ENCODE measurements around the gene GREB1.

DNA sequence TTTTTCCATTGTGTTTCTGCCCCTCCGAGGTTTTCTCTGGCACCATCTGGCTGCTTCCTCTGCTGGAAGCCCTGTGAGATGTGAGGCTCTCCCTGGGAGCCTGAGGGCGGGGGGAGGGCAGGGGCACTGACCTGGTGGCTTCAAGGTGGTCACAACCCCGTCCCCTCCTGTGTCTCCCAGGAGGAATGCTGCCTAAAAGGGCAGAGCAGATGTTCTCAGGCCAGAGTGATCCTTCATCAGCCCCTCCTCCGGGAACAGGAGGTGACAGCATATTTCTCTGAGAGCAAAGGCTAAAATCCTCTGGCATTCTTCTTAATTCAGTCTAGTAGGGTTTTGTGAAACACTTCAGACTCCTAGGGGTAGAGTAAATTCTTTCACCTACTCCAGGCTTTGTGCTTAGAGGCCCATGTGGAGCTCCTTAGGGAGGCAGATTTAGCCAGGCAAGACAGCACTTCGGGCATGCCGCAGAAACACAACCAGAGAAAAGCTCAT, 18.3 kb upstream of the GREB1 start:
- TF ChIP-seq EZH2 (IDR thresholded peaks at IDR 0.05; ENCODE audit: low read depth, unreplicated experiment), result no peak
- TF ChIP-seq, protein P1, sequence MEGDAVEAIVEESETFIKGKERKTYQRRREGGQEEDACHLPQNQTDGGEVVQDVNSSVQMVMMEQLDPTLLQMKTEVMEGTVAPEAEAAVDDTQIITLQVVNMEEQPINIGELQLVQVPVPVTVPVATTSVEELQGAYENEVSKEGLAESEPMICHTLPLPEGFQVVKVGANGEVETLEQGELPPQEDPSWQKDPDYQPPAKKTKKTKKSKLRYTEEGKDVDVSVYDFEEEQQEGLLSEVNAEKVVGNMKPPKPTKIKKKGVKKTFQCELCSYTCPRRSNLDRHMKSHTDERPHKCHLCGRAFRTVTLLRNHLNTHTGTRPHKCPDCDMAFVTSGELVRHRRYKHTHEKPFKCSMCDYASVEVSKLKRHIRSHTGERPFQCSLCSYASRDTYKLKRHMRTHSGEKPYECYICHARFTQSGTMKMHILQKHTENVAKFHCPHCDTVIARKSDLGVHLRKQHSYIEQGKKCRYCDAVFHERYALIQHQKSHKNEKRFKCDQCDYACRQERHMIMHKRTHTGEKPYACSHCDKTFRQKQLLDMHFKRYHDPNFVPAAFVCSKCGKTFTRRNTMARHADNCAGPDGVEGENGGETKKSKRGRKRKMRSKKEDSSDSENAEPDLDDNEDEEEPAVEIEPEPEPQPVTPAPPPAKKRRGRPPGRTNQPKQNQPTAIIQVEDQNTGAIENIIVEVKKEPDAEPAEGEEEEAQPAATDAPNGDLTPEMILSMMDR (conservative IDR thresholded peaks at IDR 0.05; ENCODE audit: low read depth in 2 of 2), result no peak
- TF ChIP-seq, protein P2, sequence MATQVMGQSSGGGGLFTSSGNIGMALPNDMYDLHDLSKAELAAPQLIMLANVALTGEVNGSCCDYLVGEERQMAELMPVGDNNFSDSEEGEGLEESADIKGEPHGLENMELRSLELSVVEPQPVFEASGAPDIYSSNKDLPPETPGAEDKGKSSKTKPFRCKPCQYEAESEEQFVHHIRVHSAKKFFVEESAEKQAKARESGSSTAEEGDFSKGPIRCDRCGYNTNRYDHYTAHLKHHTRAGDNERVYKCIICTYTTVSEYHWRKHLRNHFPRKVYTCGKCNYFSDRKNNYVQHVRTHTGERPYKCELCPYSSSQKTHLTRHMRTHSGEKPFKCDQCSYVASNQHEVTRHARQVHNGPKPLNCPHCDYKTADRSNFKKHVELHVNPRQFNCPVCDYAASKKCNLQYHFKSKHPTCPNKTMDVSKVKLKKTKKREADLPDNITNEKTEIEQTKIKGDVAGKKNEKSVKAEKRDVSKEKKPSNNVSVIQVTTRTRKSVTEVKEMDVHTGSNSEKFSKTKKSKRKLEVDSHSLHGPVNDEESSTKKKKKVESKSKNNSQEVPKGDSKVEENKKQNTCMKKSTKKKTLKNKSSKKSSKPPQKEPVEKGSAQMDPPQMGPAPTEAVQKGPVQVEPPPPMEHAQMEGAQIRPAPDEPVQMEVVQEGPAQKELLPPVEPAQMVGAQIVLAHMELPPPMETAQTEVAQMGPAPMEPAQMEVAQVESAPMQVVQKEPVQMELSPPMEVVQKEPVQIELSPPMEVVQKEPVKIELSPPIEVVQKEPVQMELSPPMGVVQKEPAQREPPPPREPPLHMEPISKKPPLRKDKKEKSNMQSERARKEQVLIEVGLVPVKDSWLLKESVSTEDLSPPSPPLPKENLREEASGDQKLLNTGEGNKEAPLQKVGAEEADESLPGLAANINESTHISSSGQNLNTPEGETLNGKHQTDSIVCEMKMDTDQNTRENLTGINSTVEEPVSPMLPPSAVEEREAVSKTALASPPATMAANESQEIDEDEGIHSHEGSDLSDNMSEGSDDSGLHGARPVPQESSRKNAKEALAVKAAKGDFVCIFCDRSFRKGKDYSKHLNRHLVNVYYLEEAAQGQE (IDR thresholded peaks at IDR 0.05; ENCODE audit: unreplicated experiment), result no peak
- no peak for TF ChIP-seq POLR2AphosphoS5 (IDR thresholded peaks at IDR 0.05; ENCODE audit: low read depth)
- TF ChIP-seq EZH2phosphoT487 (IDR thresholded peaks at IDR 0.05; ENCODE audit: unreplicated experiment), result no peak
- TF ChIP-seq, protein P3, sequence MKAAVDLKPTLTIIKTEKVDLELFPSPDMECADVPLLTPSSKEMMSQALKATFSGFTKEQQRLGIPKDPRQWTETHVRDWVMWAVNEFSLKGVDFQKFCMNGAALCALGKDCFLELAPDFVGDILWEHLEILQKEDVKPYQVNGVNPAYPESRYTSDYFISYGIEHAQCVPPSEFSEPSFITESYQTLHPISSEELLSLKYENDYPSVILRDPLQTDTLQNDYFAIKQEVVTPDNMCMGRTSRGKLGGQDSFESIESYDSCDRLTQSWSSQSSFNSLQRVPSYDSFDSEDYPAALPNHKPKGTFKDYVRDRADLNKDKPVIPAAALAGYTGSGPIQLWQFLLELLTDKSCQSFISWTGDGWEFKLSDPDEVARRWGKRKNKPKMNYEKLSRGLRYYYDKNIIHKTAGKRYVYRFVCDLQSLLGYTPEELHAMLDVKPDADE (IDR thresholded peaks at IDR 0.05), result no peak
